K562 (cell line): Measurements from ENCODE around the gene NKIRAS1. TPM values are rescaled to one million over a fixed set of nuclear protein-coding genes. Genes with fewer than 3 reads are reported as not detected.
"Not testable (repeated sequence)": the region's sequence is repeated elsewhere in the genome, so short reads cannot be mapped to it uniquely, and the experiment has no call there.

Experiments used
- ATAC-seq: fragments of 200-7000 bp; cut with Tn5 transposase; 3 replicates; pipeline ENCODE4 v1.9.1; 2020; ENCODE audit warnings: moderate library complexity
- BruUV-seq: library from RNA; stranded (reverse); fragments of 400-500 nt; replicated peaks from 2 replicates; lab custom pipeline; 2021; lab: Mats Ljungman, UMichigan
- CTCF ChIA-PET: fragments of 300-600 bp; formaldehyde crosslinking; extraction: SDS; loops from one replicate; lab custom pipeline; 2021; ENCODE audit warnings: low intra/inter-chr PET ratio; lab: Yijun Ruan, JAX
- POLR2A ChIA-PET: fragments of 300-600, 350-650 bp; sonication (Branson Sonifier 250); formaldehyde crosslinking; extraction: SDS; loops from one replicate; lab custom pipeline; 2021; ENCODE audit warnings: antibody characterized with exemption, inconsistent platforms; lab: Yijun Ruan, JAX
- DNase-seq, 4 experiments: peaks; one replicate each; pipeline versions ENCODE4 v3.0.0 to v3.0.0-alpha.2; 2011 to 2018; ENCODE audit warnings: low spot score in 3 of 4, mixed read lengths in 3 of 4; ENCODE audit errors: extremely low read depth in 1 of 4
- FAIRE-seq: peaks from 2 replicates; lab custom pipeline; 2011; peaks lifted over from hg19 to GRCh38; lab: Jason Lieb, UNC
- H2AFZ ChIP-seq: 2 replicates; pipeline ENCODE4 v1.6.0; 2011; ENCODE audit warnings: low read depth, low read length, control low read depth, inconsistent platforms
- H3K27ac ChIP-seq: fragments of 200-600 bp; 3 replicates; pipeline ENCODE4 v1.8.0; 2011; ENCODE audit warnings: low read depth, mild to moderate bottlenecking, control low read depth, inconsistent platforms, low read length, moderate library complexity, mixed read lengths; ENCODE audit errors: extremely low read depth
- H3K27me3 ChIP-seq, 2 experiments: fragments of 300-600 bp in 1 of 2; 2 replicates in 1 of 2; 3 replicates in 1 of 2; pipeline versions ENCODE4 v1.6.0 to v1.8.0; 2011; ENCODE audit warnings: inconsistent platforms in 2 of 2, low read length in 2 of 2, mild to moderate bottlenecking in 1 of 2, mixed read lengths in 1 of 2, moderate library complexity in 1 of 2; ENCODE audit not compliant: control insufficient read depth in 2 of 2, insufficient read depth in 2 of 2
- H3K36me3 ChIP-seq: fragments of 300-600 bp; 3 replicates; pipeline ENCODE4 v1.8.0; 2011; ENCODE audit warnings: mild to moderate bottlenecking, low read length, inconsistent platforms; ENCODE audit not compliant: control insufficient read depth, insufficient read depth
- H3K4me1 ChIP-seq, 2 experiments: fragments of 200-600 bp in 1 of 2; replicated peaks in 1 of 2; 2 replicates in 1 of 2; 3 replicates in 1 of 2; pipeline versions ENCODE4 v1.5.1 to v1.8.0; 2011; ENCODE audit warnings: inconsistent platforms in 2 of 2, low read length in 2 of 2, mild to moderate bottlenecking in 1 of 2, mixed read lengths in 1 of 2, moderate library complexity in 1 of 2; ENCODE audit not compliant: control insufficient read depth in 2 of 2, insufficient read depth in 2 of 2
- H3K4me2 ChIP-seq: 2 replicates; pipeline ENCODE4 v1.6.1; 2011; ENCODE audit warnings: low read length, control low read depth, inconsistent platforms, mixed read lengths; ENCODE audit not compliant: insufficient read depth
- H3K4me3 ChIP-seq: fragments of 200-600 bp; sonication (generic), shearing (Covaris generic); 2 replicates; pipeline ENCODE4 v1.5.1; 2016; ENCODE audit warnings: control low read depth, inconsistent platforms
- H3K79me2 ChIP-seq: fragments of 200-600 bp; 3 replicates; pipeline ENCODE4 v1.8.0; 2011; ENCODE audit warnings: low read length, inconsistent platforms; ENCODE audit not compliant: control insufficient read depth, insufficient read depth
- H3K9ac ChIP-seq, 2 experiments: 2 replicates each; pipeline versions ENCODE4 v1.6.0 to v1.6.1; 2011; ENCODE audit warnings: low read depth in 2 of 2, low read length in 2 of 2, control low read depth in 1 of 2, inconsistent platforms in 1 of 2, mild to moderate bottlenecking in 1 of 2, mixed read lengths in 1 of 2; ENCODE audit not compliant: insufficient read depth in 1 of 2
- H3K9me1 ChIP-seq: one replicate; pipeline ENCODE4 v1.6.0; 2011; ENCODE audit warnings: inconsistent platforms, mild to moderate bottlenecking, low read length, moderate library complexity; ENCODE audit not compliant: control insufficient read depth, insufficient read depth
- H3K9me3 ChIP-seq: replicated peaks from 2 replicates; pipeline ENCODE4 v1.5.1; 2011; ENCODE audit warnings: low read depth, low read length, inconsistent platforms; ENCODE audit not compliant: control insufficient read depth, insufficient read depth
- H4K20me1 ChIP-seq: replicated peaks from 2 replicates; pipeline ENCODE4 v1.6.1; 2011; ENCODE audit warnings: low read length, inconsistent platforms, mixed read lengths; ENCODE audit not compliant: control insufficient read depth, insufficient read depth
- BCOR ChIP-seq: fragments of 450-650 bp; IDR thresholded peaks from 2 replicates; pipeline ENCODE4 v1.6.1; 2016
- RBM25 ChIP-seq: fragments of 200-400 bp; formaldehyde crosslinking; IDR thresholded peaks from 2 replicates; pipeline ENCODE4 v1.6.1; 2018; ENCODE audit warnings: low read length, low read depth, moderate library complexity; ENCODE audit not compliant: severe bottlenecking
- ZKSCAN1 ChIP-seq: fragments of 150-350 bp; IDR thresholded peaks from 2 replicates; pipeline ENCODE4 v1.6.1; 2016; ENCODE audit warnings: low read depth, low read length
- ZNF146 ChIP-seq: IDR thresholded peaks from one replicate; pipeline ENCODE4 v1.6.1; 2018; ENCODE audit warnings: missing compliant biosample characterization; ENCODE audit not compliant: unreplicated experiment
- WGBS: fragments of 100-300 bp; shearing (Covaris generic); methylation state at CpG from one replicate; pipeline ENCODE4 v1.1.6; 2016; ENCODE audit warnings: low coverage, mixed read lengths; ENCODE audit not compliant: insufficient coverage; ENCODE audit errors: missing lambda C conversion rate; 5-methylcytosine and 5-hydroxymethylcytosine counted together
- in situ Hi-C: fragments of 300-500 bp; cut with MboI; formaldehyde crosslinking; loops from 4 replicates; pipeline ENCODE4 v1.15.0; 2018; ENCODE audit warnings: inconsistent platforms, mixed read lengths
- intact Hi-C: fragments of 100-400 bp; cut with micrococcal nuclease; formaldehyde crosslinking; loops from 2 replicates; pipeline ENCODE4 v1.14.2; 2022
- polyA plus RNA-seq, 8 experiments: library from polyadenylated mRNA; depleted of rRNA in 4 of 8; stranded (reverse) in 5 of 8; unstranded in 3 of 8; fragments of >200 nt; fragmentation: Nextera tagmentation in 2 of 8; fragmentation: Illumina TruSeq in 1 of 8; extraction: Ambion mirVana in 2 of 8; extraction: Trizol in 1 of 8; gene quantifications; 2 replicates each; pipeline versions ENCODE4 v1.2.1 to v1.2.3, GENCODE V29; 2011 to 2014; ENCODE audit warnings: inconsistent platforms in 1 of 8, missing spikeins in 1 of 8
- total RNA-seq, 7 experiments: library from RNA; depleted of rRNA in 6 of 7; stranded (reverse); fragments of >200 nt in 6 of 7; fragmentation: Illumina TruSeq in 2 of 7; extraction: Trizol in 2 of 7; gene quantifications; 2 replicates each; pipeline versions ENCODE4 v1.2.1 to v1.2.3, GENCODE V29; 2011 to 2021; ENCODE audit warnings: low replicate concordance in 1 of 7
- TF ChIP-seq, protein P1 (sequence below), 2 experiments: IDR thresholded peaks; 2 replicates each; pipeline ENCODE4 v1.6.1; 2011; ENCODE audit warnings: borderline replicate concordance in 1 of 2, control low read depth in 1 of 2, low read depth in 1 of 2, low read length in 1 of 2, mild to moderate bottlenecking in 1 of 2, mixed read lengths in 1 of 2, moderate library complexity in 1 of 2; ENCODE audit not compliant: insufficient read depth in 1 of 2, insufficient read length in 1 of 2, poor library complexity in 1 of 2, severe bottlenecking in 1 of 2; ENCODE audit errors: extremely low read depth in 1 of 2

Gene NKIRAS1
- total and polyA plus RNA-seq, 9 of the 15 experiments (the other 6 are each of a cell fraction or from before 2014, with no cell fraction given): 5.1 to 10.3 (median 6.3) TPM

DNA sequence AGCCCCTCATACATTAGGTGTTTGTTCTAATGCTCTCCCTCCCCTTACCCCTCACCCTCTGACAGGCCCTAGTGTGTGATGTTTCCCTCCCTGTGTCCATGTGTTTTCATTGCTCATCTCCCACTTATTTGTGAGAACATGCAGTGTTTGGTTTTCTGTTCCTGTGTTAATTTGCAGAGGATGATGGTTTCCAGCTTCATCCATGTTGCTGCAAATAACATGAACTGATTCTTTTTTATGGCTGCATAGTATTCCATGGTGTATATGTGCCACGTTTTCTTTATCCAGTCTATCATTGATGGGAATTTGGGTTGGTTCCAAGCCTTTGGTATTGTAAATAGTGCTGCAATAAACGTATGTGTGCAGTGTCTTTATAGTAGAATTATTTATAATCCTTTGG lies 67.3 kb downstream of the NKIRAS1 start:
- BruUV-seq, H3K9me3 ChIP-seq: not testable (repeated sequence)
- H3K79me2 ChIP-seq: peaks cover 69% of the 10 kb centered on the region

DNA sequence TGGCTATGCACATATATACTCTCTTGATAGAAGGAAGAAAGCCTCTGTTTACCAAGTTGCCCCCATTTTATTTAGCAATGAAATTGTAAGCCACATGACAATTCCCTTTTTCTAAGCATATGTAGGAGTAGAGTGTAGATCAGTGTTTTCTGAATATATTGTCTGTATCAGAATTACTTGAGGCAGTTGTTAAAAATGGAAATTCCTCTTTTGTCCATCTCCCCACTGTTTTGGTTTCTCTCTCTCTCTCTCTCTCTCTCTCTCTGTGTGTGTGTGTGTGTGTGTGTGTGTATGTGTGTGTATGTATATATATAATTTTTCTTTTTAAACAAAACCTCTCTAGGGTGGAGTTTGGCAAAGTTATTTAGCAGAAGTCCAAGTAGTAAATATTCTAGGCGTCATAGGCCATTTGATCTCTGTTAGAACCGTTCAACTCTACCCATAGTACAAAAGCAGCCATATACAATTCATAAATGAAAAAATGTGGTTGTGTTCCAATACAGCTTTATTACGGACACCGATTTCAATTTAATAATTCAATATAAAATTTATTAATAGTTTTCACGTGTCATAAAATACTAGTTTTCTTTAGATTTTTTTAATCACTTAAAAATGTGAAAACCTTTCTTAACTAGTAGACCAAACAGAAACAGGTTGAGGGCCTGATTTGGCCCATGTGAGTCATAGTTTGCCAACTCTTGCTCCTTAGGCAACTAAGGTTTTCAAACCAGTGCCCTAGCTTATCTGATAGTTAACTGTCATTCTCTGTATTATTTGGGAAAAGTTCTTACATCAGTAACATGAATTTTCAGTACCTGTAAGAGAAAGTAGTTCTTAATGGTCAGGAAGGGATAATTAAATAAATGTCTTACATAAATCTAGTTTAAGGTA lies 71.2 kb downstream of the NKIRAS1 start:
- CTCF ChIA-PET: no interaction called here
- H3K9ac ChIP-seq: no peak overlapping the region
- TF ChIP-seq ZKSCAN1: no peak
- TF ChIP-seq, protein P1, sequence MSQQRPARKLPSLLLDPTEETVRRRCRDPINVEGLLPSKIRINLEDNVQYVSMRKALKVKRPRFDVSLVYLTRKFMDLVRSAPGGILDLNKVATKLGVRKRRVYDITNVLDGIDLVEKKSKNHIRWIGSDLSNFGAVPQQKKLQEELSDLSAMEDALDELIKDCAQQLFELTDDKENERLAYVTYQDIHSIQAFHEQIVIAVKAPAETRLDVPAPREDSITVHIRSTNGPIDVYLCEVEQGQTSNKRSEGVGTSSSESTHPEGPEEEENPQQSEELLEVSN (IDR thresholded peaks at IDR 0.05; ENCODE audit: borderline replicate concordance in 1 of 2, extremely low read depth in 1 of 2, insufficient read depth in 1 of 2, insufficient read length in 1 of 2, low read depth in 1 of 2, low read length in 1 of 2, poor library complexity in 1 of 2, severe bottlenecking in 1 of 2): no peak

More for the DNA sequence above, 67.3 kb downstream of the NKIRAS1 start:
- CTCF ChIA-PET, DNase-seq, H3K4me2 ChIP-seq, ATAC-seq, intact Hi-C loops, H3K27me3 ChIP-seq, in situ Hi-C loops, H3K9ac ChIP-seq, H3K36me3 ChIP-seq, H3K4me1 ChIP-seq, FAIRE-seq, H3K27ac ChIP-seq, H3K9me1 ChIP-seq, H4K20me1 ChIP-seq, H3K4me3 ChIP-seq, H2AFZ ChIP-seq: not testable (repeated sequence)
- TF ChIP-seq BCOR (peak; percentile 44; the same call in 1 of the 2 replicates), RBM25 (peak; percentile 38), ZNF146 (CRISPR knock-in tag) (peak; percentile 88)
- POLR2A ChIA-PET: interaction anchor here (1.4 to 5.3 kb wide), 2 partner anchors 9 to 13 kb away, joined by 4 to 29 read pairs; no protein-coding TSS in a partner anchor
- WGBS: 10% methylated on average over 2 of the region's 2 CpGs

More for the DNA sequence above, 71.2 kb downstream of the NKIRAS1 start:
- Histone ChIP-seq H3K4me1 (no peaks in the 10 kb centered on the region), H3K27me3 (no peaks in the 10 kb centered on the region), H3K4me3 (no peak overlapping the region), H3K79me2 (peaks cover 79% of the 10 kb centered on the region), H2AFZ (no peak overlapping the region), H3K4me2 (no peak overlapping the region), H3K27ac (no peak overlapping the region), H3K36me3 (peaks cover 6% of the 10 kb centered on the region; the same call in 1 of the 3 replicates), H3K9me3 (no peaks in the 10 kb centered on the region), H4K20me1 (no peaks in the 10 kb centered on the region), H3K9me1 (no peaks in the 10 kb centered on the region)
- no peak for ATAC-seq
- BruUV-seq: no TSS peak
- WGBS: 86% methylated on average over 5 of the region's 5 CpGs
- intact Hi-C loops (no loop called here), in situ Hi-C loops (no loop called here)
- no peak for FAIRE-seq
- POLR2A ChIA-PET: interaction anchor here (1.9 to 5.3 kb wide), 2 partner anchors 9 to 19 kb away, joined by 5 to 29 read pairs; no protein-coding TSS in a partner anchor
- no peak for DNase-seq
